Kidney (tissue), 14 donors: Measurements from ENCODE around the gene HSPB7. TPM values are rescaled to one million over a fixed set of nuclear protein-coding genes. Genes with fewer than 3 reads are reported as not detected.
A peak's percentile ranks its signal among the peaks of the same experiment; 100 is the strongest.

Experiments used
- DNase-seq, 5 donors: peaks; one replicate each; pipeline ENCODE4 v3.0.0-alpha.2; 2013 to 2020
- FAIRE-seq: peaks from 2 replicates; lab custom pipeline; 2012; peaks lifted over from hg19 to GRCh38; lab: Jason Lieb, UNC
- H3K27ac ChIP-seq, 2 donors: one replicate each; pipeline ENCODE4 v1.7.0; 2013; ENCODE audit warnings: low read depth in 2 of 2, low read length in 2 of 2, inconsistent platforms in 1 of 2
- H3K27me3 ChIP-seq: one replicate; pipeline ENCODE4 v1.7.1; 2013; ENCODE audit warnings: low read length, inconsistent platforms; ENCODE audit not compliant: control insufficient read depth, insufficient read depth
- H3K36me3 ChIP-seq, 3 donors: one replicate each; pipeline versions ENCODE4 v1.7.0 to v1.7.1; 2013; ENCODE audit warnings: low read length in 3 of 3, control low read depth in 1 of 3, inconsistent platforms in 1 of 3; ENCODE audit not compliant: insufficient read depth in 3 of 3, control insufficient read depth in 2 of 3
- H3K4me1 ChIP-seq, 3 donors: one replicate each; pipeline versions ENCODE4 v1.7.0 to v1.7.1; 2013; ENCODE audit warnings: low read length in 3 of 3, inconsistent platforms in 1 of 3, low read depth in 1 of 3; ENCODE audit not compliant: control insufficient read depth in 2 of 3, insufficient read depth in 2 of 3
- H3K4me3 ChIP-seq, 3 donors: one replicate each; pipeline versions ENCODE4 v1.7.0 to v1.8.1; 2013; ENCODE audit warnings: low read length in 3 of 3, control low read depth in 1 of 3, inconsistent platforms in 1 of 3
- H3K9ac ChIP-seq, 3 donors: one replicate each; pipeline versions ENCODE4 v1.7.0 to v1.7.1; 2013; ENCODE audit warnings: low read length in 3 of 3, control low read depth in 1 of 3, inconsistent platforms in 1 of 3
- H3K9me3 ChIP-seq, 3 donors: one replicate each; pipeline versions ENCODE4 v1.7.0 to v1.7.1; 2013; ENCODE audit warnings: low read length in 3 of 3, control low read depth in 1 of 3, inconsistent platforms in 1 of 3; ENCODE audit not compliant: control insufficient read depth in 2 of 3, insufficient read depth in 1 of 3
- CTCF ChIP-seq: IDR thresholded peaks from 3 replicates; pipeline ENCODE4 v1.5.1; 2012; ENCODE audit warnings: mild to moderate bottlenecking, moderate library complexity, borderline replicate concordance; ENCODE audit not compliant: insufficient read depth; ENCODE audit errors: extremely low read depth
- intact Hi-C: fragments of 100-400 bp; cut with DNase I; formaldehyde crosslinking; loops from one replicate; pipeline ENCODE4 v1.11.1; 2022
- polyA plus RNA-seq: library from polyadenylated mRNA; stranded (reverse); fragments of 350-450 nt; fragmentation: Illumina TruSeq; extraction: RNeasy Lipid Tissue Mini Kit (QIAGEN cat#74804); gene quantifications from one replicate; pipeline ENCODE4 v1.2.3, GENCODE V29; 2014; ENCODE audit warnings: low read depth, low replicate concordance; ENCODE audit not compliant: insufficient read depth
- total RNA-seq: library from RNA; stranded (reverse); fragmentation: NEBNext Ultra II Directional; extraction: Animal tissue kit (Norgen Biotek cat#: 25700); gene quantifications from one replicate; pipeline ENCODE4 v1.2.1, GENCODE V29; 2021
- donor health status: control.
- donor health status: control.
- donor health status: control.
- donor health status: control.
- donor health status: control.
- donor health status: DM: yes; HTN: yes; CAD: no.
- donor health status: Normal renal cell carcinoma (clear cell type).

HSPB7 gene
- total and polyA plus RNA-seq, 2 donors from 2014 or later, result 17.0 to 29.1 TPM

- intact Hi-C loops, result no loop called here
- FAIRE-seq, result no peak
- DNase-seq, result peak in 1 of 5 donors; percentile 39
These were observed 18.9 kb downstream of the HSPB7 start for GRCh38 chr1:15998929-15999328.

GRCh38 chr1:15997637-15998280 lies 20.1 kb downstream of the HSPB7 start:
- FAIRE-seq, result no peak
- no peaks in the 10 kb centered on the region for H3K36me3 ChIP-seq
- no peaks in the 10 kb centered on the region for H3K27me3 ChIP-seq
- no peak overlapping the region for H3K4me3 ChIP-seq
- no peak overlapping the region for H3K9ac ChIP-seq
- DNase-seq, result peak in 1 of 5 donors; percentile 21
- intact Hi-C loops, result no loop called here
- no peaks in the 10 kb centered on the region for H3K9me3 ChIP-seq
- TF ChIP-seq CTCF, result no peak
- H3K4me1 ChIP-seq, result no peaks in the 10 kb centered on the region
- no peak overlapping the region for H3K27ac ChIP-seq

More at GRCh38 chr1:15998929-15999328, 18.9 kb downstream of the HSPB7 start:
- no peaks in the 10 kb centered on the region for H3K4me1 ChIP-seq
- no peak overlapping the region for H3K9ac ChIP-seq
- TF ChIP-seq CTCF, result no peak
- no peaks in the 10 kb centered on the region for H3K9me3 ChIP-seq
- no peak overlapping the region for H3K4me3 ChIP-seq
- no peaks in the 10 kb centered on the region for H3K27me3 ChIP-seq
- no peak overlapping the region for H3K27ac ChIP-seq
- H3K36me3 ChIP-seq, result no peaks in the 10 kb centered on the region

- no peak overlapping the region for H3K4me3 ChIP-seq
These were observed 20.7 kb downstream of the HSPB7 start for GRCh38 chr1:15997076-15997585.

More at GRCh38 chr1:15997076-15997585, 20.7 kb downstream of the HSPB7 start:
- FAIRE-seq (no peak), DNase-seq (peak in 1 of 5 donors; percentile 42)
- Histone ChIP-seq H3K27ac (no peak overlapping the region), H3K4me1 (no peaks in the 10 kb centered on the region), H3K36me3 (no peaks in the 10 kb centered on the region), H3K27me3 (no peaks in the 10 kb centered on the region), H3K9ac (no peak overlapping the region), H3K9me3 (no peaks in the 10 kb centered on the region)
- no peak for TF ChIP-seq CTCF
- intact Hi-C loops, result no loop called here
